Ovary (tissue), 9 donors: ENCODE measurements around the gene SYVN1. TPM values are rescaled to one million over a fixed set of nuclear protein-coding genes. Genes with fewer than 3 reads are reported as not detected.

Source experiments
- DNase-seq, 5 donors: peaks; one replicate each; pipeline ENCODE4 v3.0.0-alpha.2; 2019 to 2020
- H3K27ac ChIP-seq, 2 donors: fragments of 200-600 bp; one replicate each; pipeline versions ENCODE4 v1.5.1 to v1.8.0; 2019 to 2022
- H3K27me3 ChIP-seq: fragments of 200-600 bp; one replicate; pipeline ENCODE4 v1.8.0; 2022
- H3K36me3 ChIP-seq: fragments of 200-600 bp; sonication (generic); one replicate; pipeline ENCODE4 v1.5.1; 2019
- H3K4me1 ChIP-seq: one replicate; pipeline ENCODE4 v1.8.1; 2013; ENCODE audit warnings: mild to moderate bottlenecking, moderate library complexity; ENCODE audit not compliant: insufficient read depth
- H3K4me3 ChIP-seq: fragments of 200-600 bp; sonication (generic); one replicate; pipeline ENCODE4 v1.5.1; 2017
- H3K9me3 ChIP-seq, 2 donors: fragments of 200-600 bp in 1 of 2; sonication (generic) in 1 of 2; one replicate each; pipeline versions ENCODE4 v1.5.1 to v1.8.1; 2013 to 2019; ENCODE audit warnings: mild to moderate bottlenecking in 1 of 2, moderate library complexity in 1 of 2
- EP300 ChIP-seq: sonication (generic); formaldehyde crosslinking; IDR thresholded peaks from one replicate; pipeline ENCODE4 v1.6.1; 2017; ENCODE audit warnings: antibody characterized with exemption
- POLR2A ChIP-seq: fragments of 450-650 bp; IDR thresholded peaks from one replicate; pipeline ENCODE4 v1.6.1; 2017; ENCODE audit warnings: antibody characterized with exemption, mild to moderate bottlenecking, moderate library complexity
- whole genome bisulfite sequencing, 3 donors: extraction: QIAGEN DNeasy Blood & Tissue Kit in 1 of 3; methylation state at CpG; one replicate each; pipeline versions ENCODE4 v1.1.5 to v1.1.7; 2013 to 2017; 5-methylcytosine and 5-hydroxymethylcytosine counted together
- intact Hi-C, 4 donors: fragments of 100-400 bp; cut with DNase I; formaldehyde crosslinking; loops; one replicate each; pipeline versions ENCODE4 v1.11.0 to v1.15.1; 2022 to 2023
- polyA plus RNA-seq, 2 donors: library from polyadenylated mRNA; stranded (reverse); fragments of 200-250 nt in 1 of 2; fragments of 350-450 nt in 1 of 2; fragmentation: Illumina TruSeq in 1 of 2; extraction: RNeasy Lipid Tissue Mini Kit (QIAGEN cat#74804) in 1 of 2; gene quantifications; one replicate each; pipeline ENCODE4 v1.2.3, GENCODE V29; 2013 to 2014
- total RNA-seq, 7 donors: library from RNA; depleted of rRNA in 2 of 7; stranded (reverse); fragments of >200 nt in 2 of 7; fragmentation: NEBNext Ultra II Directional in 3 of 7; extraction: Animal tissue kit (Norgen Biotek cat#: 25700) in 3 of 7; gene quantifications; one replicate each; pipeline versions ENCODE4 v1.1.0 to v1.2.4, GENCODE V29; 2016 to 2023
- TF ChIP-seq, protein P1 (sequence below), 3 donors: fragments of 450-650 bp in 2 of 3; fragments of 200-600 bp in 1 of 3; IDR thresholded peaks; one replicate each; pipeline versions ENCODE4 v1.5.1 to v1.8.0; 2016 to 2022; ENCODE audit warnings: antibody characterized with exemption in 3 of 3, mild to moderate bottlenecking in 1 of 3
- donor health status: DM: no; HTN: no; CAD: no; lungs with moderate emphysema.
- donor health status: DM: no; HTN: no; CAD: no.
- donor health status: Bipolar disorder and iron deficiency.
- donor health status: DM: yes; HTN: yes; CAD: no.
- donor health status: DM: no; HTN: no; CAD: no.
- donor health status: DM: yes; HTN: yes; CAD: no.

Gene SYVN1
- total and polyA plus RNA-seq, 9 donors: 21.1 to 73.0 (median 53.3) TPM

DNA sequence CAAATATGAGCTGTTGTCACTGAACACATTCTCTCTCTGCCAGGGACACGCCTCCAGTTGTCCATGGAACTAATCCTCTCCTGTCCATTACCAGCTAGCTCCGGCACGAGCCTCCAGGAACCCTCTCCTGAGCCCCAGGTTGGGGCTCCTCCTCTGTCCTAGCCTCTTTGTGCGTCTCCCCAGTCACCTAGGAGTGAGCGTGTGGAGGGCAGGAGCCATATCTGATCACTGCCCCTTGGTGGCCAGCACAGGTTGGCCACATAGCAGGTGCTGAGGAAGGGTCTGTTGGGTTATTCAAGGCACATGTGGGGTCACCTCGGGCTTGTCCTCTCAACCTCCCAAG is 2.5 kb downstream of the SYVN1 start:
- TF ChIP-seq EP300: no peak
- TF ChIP-seq, protein P1, sequence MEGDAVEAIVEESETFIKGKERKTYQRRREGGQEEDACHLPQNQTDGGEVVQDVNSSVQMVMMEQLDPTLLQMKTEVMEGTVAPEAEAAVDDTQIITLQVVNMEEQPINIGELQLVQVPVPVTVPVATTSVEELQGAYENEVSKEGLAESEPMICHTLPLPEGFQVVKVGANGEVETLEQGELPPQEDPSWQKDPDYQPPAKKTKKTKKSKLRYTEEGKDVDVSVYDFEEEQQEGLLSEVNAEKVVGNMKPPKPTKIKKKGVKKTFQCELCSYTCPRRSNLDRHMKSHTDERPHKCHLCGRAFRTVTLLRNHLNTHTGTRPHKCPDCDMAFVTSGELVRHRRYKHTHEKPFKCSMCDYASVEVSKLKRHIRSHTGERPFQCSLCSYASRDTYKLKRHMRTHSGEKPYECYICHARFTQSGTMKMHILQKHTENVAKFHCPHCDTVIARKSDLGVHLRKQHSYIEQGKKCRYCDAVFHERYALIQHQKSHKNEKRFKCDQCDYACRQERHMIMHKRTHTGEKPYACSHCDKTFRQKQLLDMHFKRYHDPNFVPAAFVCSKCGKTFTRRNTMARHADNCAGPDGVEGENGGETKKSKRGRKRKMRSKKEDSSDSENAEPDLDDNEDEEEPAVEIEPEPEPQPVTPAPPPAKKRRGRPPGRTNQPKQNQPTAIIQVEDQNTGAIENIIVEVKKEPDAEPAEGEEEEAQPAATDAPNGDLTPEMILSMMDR (IDR thresholded peaks at IDR 0.05): no peak
- no peaks in the 10 kb centered on the region for H3K4me1 ChIP-seq
- no peak overlapping the region for H3K27ac ChIP-seq
- DNase-seq: peak in 1 of 5 donors; percentile 15
- H3K4me3 ChIP-seq: no peak overlapping the region
- WGBS, 3 donors: 73 to 84% (median 77%) methylated on average over 6 of the region's 6 CpGs
- H3K9me3 ChIP-seq: no peaks in the 10 kb centered on the region
- no peaks in the 10 kb centered on the region for H3K36me3 ChIP-seq
- H3K27me3 ChIP-seq: no peaks in the 10 kb centered on the region
- intact Hi-C loops: no loop called here

DNA sequence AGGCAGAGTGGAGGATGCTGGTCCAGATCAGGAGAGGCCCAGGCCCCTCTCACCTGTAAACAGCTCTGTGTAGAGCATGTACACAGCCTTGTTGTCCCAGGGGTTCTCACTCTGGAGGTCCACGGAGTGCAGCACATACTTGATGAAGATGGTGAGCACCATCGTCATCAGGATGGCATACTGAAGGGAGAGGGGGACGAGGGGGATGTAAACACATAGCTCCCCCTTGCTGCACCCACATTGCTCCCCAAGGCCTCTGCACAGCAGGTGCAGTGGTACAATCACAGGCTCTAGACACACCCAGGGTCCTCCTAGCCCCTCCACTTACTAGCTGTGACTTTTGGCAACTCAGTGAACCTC is 2.9 kb downstream of the SYVN1 start:
- no peak for DNase-seq
- H3K4me1 ChIP-seq: no peaks in the 10 kb centered on the region
- H3K4me3 ChIP-seq: no peak overlapping the region
- no peaks in the 10 kb centered on the region for H3K27me3 ChIP-seq
- intact Hi-C loops: no loop called here
- no peak overlapping the region for H3K27ac ChIP-seq
- H3K36me3 ChIP-seq: no peaks in the 10 kb centered on the region
- no peaks in the 10 kb centered on the region for H3K9me3 ChIP-seq
- WGBS, 3 donors: 62 to 85% (median 79%) methylated on average over 3 of the region's 3 CpGs
- no peak for TF ChIP-seq POLR2A
- TF ChIP-seq EP300: no peak
- TF ChIP-seq, protein P1 (IDR thresholded peaks at IDR 0.05): no peak

DNA sequence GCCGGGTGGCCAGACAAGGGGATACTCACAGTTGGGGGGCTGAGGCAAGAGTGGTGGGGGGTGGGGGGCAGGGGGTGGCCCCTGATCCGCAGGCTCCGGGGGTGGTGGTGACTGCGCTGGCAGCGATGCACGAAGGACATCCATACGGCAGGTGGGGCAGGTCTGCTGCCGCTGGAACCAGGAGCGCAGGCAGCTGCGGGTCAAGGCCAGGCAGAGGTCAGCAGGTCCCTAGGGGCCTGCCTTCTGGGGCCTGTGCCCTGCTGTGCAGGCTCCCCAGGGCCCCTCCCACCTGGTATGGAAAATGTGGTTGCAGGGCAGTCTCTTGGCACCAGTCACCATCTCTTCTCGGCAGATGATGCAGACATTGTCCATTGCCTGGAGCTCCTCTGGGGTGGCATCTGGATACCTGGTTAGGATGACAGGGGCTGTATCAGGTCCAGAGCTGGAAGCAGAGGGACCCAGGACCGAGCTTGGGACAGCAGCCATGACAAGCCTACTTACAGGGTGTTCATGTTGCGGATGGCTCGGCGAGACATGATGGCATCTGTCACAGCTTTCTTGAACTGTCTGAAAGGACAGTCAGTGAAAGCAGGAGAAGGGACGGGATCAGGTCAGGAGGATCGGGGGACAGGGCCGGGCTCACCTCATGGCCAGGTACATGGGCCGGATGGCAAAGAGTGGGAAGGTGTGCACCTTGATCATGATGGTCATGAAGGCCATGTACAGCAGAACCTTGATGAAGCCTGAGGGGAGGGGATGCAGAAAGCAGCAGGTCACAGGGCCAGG is 3.5 kb downstream of the SYVN1 start:
- peak in 1 of 5 donors; percentile 16 for DNase-seq
- Histone ChIP-seq H3K4me1 (no peaks in the 10 kb centered on the region), H3K9me3 (no peaks in the 10 kb centered on the region), H3K4me3 (no peak overlapping the region), H3K27me3 (no peaks in the 10 kb centered on the region), H3K27ac (no peak overlapping the region), H3K36me3 (no peaks in the 10 kb centered on the region)
- 66 to 81% (median 72%) methylated on average over 19 of the region's 19 CpGs for WGBS, 3 donors
- intact Hi-C loops: no loop called here
- no peak for TF ChIP-seq EP300
- TF ChIP-seq, protein P1 (IDR thresholded peaks at IDR 0.05): no peak
- no peak for TF ChIP-seq POLR2A

DNA sequence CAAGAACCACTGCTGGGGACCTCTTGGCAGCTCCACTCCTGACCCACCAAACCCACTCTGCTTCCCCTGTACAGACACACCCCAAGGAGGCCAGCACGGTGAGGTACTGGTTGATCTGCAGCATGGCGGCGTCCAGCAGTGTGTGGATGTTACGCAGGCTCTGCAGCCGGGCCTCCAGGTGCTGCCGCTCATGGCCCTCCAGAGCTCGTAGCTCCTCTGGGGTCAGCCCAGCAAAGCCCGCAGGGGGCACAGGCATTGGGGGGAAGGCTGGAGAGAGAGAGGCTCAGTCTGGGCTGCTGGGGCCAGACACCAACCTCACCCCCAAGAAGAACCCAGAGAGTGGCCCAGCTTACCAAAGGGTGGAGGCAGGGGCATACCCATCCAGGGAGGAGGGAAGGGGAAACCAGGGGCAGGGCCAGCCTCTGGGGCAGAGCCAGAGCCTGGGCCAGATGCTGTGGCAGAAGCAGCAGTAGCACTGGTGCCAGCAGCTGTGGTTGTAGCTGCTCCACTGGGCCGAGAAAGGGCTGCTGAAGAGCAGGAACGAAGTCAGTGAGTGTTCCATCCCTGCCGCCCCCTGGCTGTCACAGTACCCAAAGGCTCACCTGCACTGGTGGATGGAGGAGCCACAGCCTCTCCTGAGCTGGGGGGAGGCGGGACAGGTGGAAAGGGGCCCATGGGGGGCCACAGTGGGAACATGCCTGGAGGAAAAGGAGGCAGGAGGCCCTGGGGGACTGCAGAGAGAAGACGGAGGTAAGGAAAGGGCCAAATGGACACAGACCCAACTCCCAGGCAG is 4.5 kb downstream of the SYVN1 start:
- Histone ChIP-seq H3K4me3 (no peak overlapping the region), H3K36me3 (no peaks in the 10 kb centered on the region), H3K4me1 (no peaks in the 10 kb centered on the region), H3K27ac (no peak overlapping the region), H3K27me3 (no peaks in the 10 kb centered on the region), H3K9me3 (no peaks in the 10 kb centered on the region)
- intact Hi-C loops: no loop called here
- WGBS, 3 donors: 81 to 85% (median 82%) methylated on average over 13 of the region's 13 CpGs
- no peak for DNase-seq
- TF ChIP-seq, protein P1 (IDR thresholded peaks at IDR 0.05): no peak
- TF ChIP-seq EP300 (no peak), POLR2A (no peak)
